Measurements from ENCODE around the gene APOL4.

DNA sequence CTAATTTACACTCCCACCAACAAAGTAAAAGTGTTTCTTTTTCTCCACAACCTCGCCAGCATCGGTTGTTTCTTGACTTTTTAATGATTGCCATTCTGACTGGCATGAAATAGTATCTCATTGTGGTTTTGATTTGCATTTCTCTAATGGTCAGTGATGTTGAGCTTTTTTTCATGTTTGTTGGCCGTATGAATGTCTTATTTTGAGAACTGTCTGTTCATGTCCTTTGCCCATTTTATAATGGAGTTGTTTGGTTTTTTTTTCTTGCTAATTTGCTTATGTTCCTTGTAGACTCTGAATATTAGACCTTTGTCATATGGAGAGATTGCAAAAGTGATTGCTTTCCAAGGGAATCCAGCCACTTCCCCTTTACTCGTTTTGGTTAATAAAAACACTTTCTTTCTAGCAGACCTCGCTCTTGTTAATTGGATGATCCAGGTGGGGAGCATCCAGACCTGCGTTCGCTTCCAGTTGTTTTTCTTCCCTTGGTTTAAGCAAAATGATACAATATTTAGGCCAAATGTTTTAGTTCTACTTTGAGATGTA is 17.1 kb upstream of the APOL4 start:
- TF ChIP-seq, protein P1, sequence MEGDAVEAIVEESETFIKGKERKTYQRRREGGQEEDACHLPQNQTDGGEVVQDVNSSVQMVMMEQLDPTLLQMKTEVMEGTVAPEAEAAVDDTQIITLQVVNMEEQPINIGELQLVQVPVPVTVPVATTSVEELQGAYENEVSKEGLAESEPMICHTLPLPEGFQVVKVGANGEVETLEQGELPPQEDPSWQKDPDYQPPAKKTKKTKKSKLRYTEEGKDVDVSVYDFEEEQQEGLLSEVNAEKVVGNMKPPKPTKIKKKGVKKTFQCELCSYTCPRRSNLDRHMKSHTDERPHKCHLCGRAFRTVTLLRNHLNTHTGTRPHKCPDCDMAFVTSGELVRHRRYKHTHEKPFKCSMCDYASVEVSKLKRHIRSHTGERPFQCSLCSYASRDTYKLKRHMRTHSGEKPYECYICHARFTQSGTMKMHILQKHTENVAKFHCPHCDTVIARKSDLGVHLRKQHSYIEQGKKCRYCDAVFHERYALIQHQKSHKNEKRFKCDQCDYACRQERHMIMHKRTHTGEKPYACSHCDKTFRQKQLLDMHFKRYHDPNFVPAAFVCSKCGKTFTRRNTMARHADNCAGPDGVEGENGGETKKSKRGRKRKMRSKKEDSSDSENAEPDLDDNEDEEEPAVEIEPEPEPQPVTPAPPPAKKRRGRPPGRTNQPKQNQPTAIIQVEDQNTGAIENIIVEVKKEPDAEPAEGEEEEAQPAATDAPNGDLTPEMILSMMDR (conservative IDR thresholded peaks at IDR 0.05; ENCODE audit: low read depth, low read length): no peak
- no peak for TF ChIP-seq EZH2 (IDR thresholded peaks at IDR 0.05; ENCODE audit: borderline replicate concordance, low read depth, low read length, poor library complexity, severe bottlenecking)
